B cell (primary cell): ENCODE measurements around the gene RAI1. TPM values are rescaled to one million over a fixed set of nuclear protein-coding genes. Genes with fewer than 3 reads are reported as not detected.

Experiments
- ATAC-seq: fragments of 200-7000 bp; cut with Tn5 transposase; one replicate; pipeline ENCODE4 v1.10.0; 2021; ENCODE audit warnings: low read depth, mild to moderate bottlenecking, moderate number of reproducible peaks, moderate library complexity
- CTCF ChIA-PET: fragments of 350-600 bp; sonication (Branson Sonifier 250); formaldehyde crosslinking; loops from one replicate; lab custom pipeline; 2021; ENCODE audit warnings: antibody characterized with exemption, inconsistent platforms; lab: Charles Lee
- POLR2A ChIA-PET: fragments of 350-600 bp; sonication (Branson Sonifier 250); formaldehyde crosslinking; loops from one replicate; lab custom pipeline; 2021; ENCODE audit warnings: antibody characterized with exemption; lab: Charles Lee
- DNase-seq: peaks from one replicate; pipeline ENCODE4 v3.0.0; 2013
- H2AFZ ChIP-seq: 2 replicates; pipeline ENCODE4 v1.6.1; 2012; ENCODE audit warnings: mild to moderate bottlenecking, low read depth, low read length; ENCODE audit not compliant: insufficient read depth, poor library complexity, severe bottlenecking
- H3K27ac ChIP-seq, 2 donors: 1 replicate in 1 of 2; 2 replicates in 1 of 2; pipeline ENCODE4 v1.5.1; 2012 to 2013; ENCODE audit warnings: low read length in 2 of 2, mild to moderate bottlenecking in 2 of 2, moderate library complexity in 1 of 2
- H3K27me3 ChIP-seq, 4 experiments: fragments of 200-600 bp in 1 of 4; sonication (generic) in 1 of 4; replicated peaks in 1 of 4; 1 replicate in 2 of 4; 2 replicates in 2 of 4; pipeline versions ENCODE4 v1.6.1 to v1.7.0; 2013 to 2016; ENCODE audit warnings: low read length in 3 of 4, mild to moderate bottlenecking in 2 of 4, mixed read lengths in 1 of 4, moderate library complexity in 1 of 4; ENCODE audit not compliant: insufficient read depth in 4 of 4, control insufficient read depth in 3 of 4; ENCODE audit errors: control extremely low read depth in 1 of 4
- H3K36me3 ChIP-seq, 2 experiments: replicated peaks in 1 of 2; 1 replicate in 1 of 2; 2 replicates in 1 of 2; pipeline versions ENCODE4 v1.6.1 to v1.7.1; 2013; ENCODE audit warnings: low read length in 1 of 2; ENCODE audit not compliant: insufficient read depth in 2 of 2, control insufficient read depth in 1 of 2; ENCODE audit errors: control extremely low read depth in 1 of 2, extremely low read depth in 1 of 2
- H3K4me1 ChIP-seq, 2 donors: fragments of 200-600 bp in 1 of 2; sonication (generic) in 1 of 2; 1 replicate in 1 of 2; 2 replicates in 1 of 2; pipeline versions ENCODE4 v1.5.1 to v1.6.1; 2013 to 2017; ENCODE audit warnings: low read length in 2 of 2; ENCODE audit not compliant: control insufficient read depth in 2 of 2, insufficient read depth in 2 of 2
- H3K4me2 ChIP-seq: replicated peaks from 2 replicates; pipeline ENCODE3; 2012; ENCODE audit warnings: mild to moderate bottlenecking, low read depth, low read length; ENCODE audit not compliant: poor library complexity, severe bottlenecking
- H3K4me3 ChIP-seq, 5 experiments: fragments of 200-600 bp in 1 of 5; sonication (generic) in 1 of 5; 1 replicate in 3 of 5; 2 replicates in 2 of 5; pipeline versions ENCODE4 v1.5.1 to v1.7.0; 2011 to 2016; ENCODE audit warnings: low read length in 4 of 5, mild to moderate bottlenecking in 4 of 5, low read depth in 2 of 5, control low read depth in 1 of 5, moderate library complexity in 1 of 5; ENCODE audit not compliant: insufficient read depth in 1 of 5; ENCODE audit errors: control extremely low read depth in 1 of 5, extremely low read depth in 1 of 5
- H3K79me2 ChIP-seq: fragments of 200-600 bp; sonication (generic); one replicate; pipeline ENCODE4 v1.6.0; 2016; ENCODE audit warnings: low read length; ENCODE audit not compliant: control insufficient read depth, insufficient read depth
- H3K9ac ChIP-seq: fragments of 200-600 bp; sonication (generic); 2 replicates; pipeline ENCODE4 v1.6.1; 2017; ENCODE audit warnings: mild to moderate bottlenecking, low read length, moderate library complexity
- H3K9me3 ChIP-seq, 3 donors: one replicate each; pipeline versions ENCODE4 v1.6.1 to v1.7.1; 2013; ENCODE audit warnings: low read length in 2 of 3; ENCODE audit not compliant: control insufficient read depth in 2 of 3, insufficient read depth in 1 of 3; ENCODE audit errors: control extremely low read depth in 1 of 3
- H4K20me1 ChIP-seq: 2 replicates; pipeline ENCODE4 v1.6.0; 2012; ENCODE audit warnings: mild to moderate bottlenecking, low read length; ENCODE audit not compliant: insufficient read depth, control insufficient read depth, poor library complexity, severe bottlenecking
- H3K27ac Mint-ChIP-seq: one replicate; pipeline ENCODE4 v1.8.0; 2021; ENCODE audit warnings: mixed read lengths
- H3K27me3 Mint-ChIP-seq: one replicate; pipeline ENCODE4 v1.8.0; 2021; ENCODE audit warnings: mixed read lengths
- H3K4me1 Mint-ChIP-seq: one replicate; pipeline ENCODE4 v1.8.0; 2021; ENCODE audit warnings: mixed read lengths
- H3K4me3 Mint-ChIP-seq: one replicate; pipeline ENCODE4 v1.8.0; 2021; ENCODE audit warnings: mixed read lengths
- H3K9me3 Mint-ChIP-seq: one replicate; pipeline ENCODE4 v1.8.0; 2022; ENCODE audit warnings: mixed read lengths; ENCODE audit not compliant: insufficient read depth
- CTCF ChIP-seq: fragments of 200-600 bp; IDR thresholded peaks from one replicate; pipeline ENCODE4 v1.8.0; 2022; ENCODE audit warnings: antibody characterized with exemption, mild to moderate bottlenecking
- EZH2 ChIP-seq: IDR thresholded peaks from 2 replicates; pipeline ENCODE4 v1.6.1; 2012; ENCODE audit warnings: borderline replicate concordance, low read depth, mild to moderate bottlenecking, moderate library complexity, low read length; ENCODE audit not compliant: insufficient read depth, poor library complexity, severe bottlenecking
- WGBS: methylation state at CpG from one replicate; pipeline ENCODE4 v1.1.5; 2013; ENCODE audit warnings: missing lambda C conversion rate; ENCODE audit not compliant: insufficient coverage; 5-methylcytosine and 5-hydroxymethylcytosine counted together
- intact Hi-C: fragments of 100-400 bp; cut with micrococcal nuclease; formaldehyde crosslinking; loops from one replicate; pipeline ENCODE4 v1.10.0; 2022
- polyA plus RNA-seq: library from polyadenylated mRNA; depleted of rRNA; stranded (reverse); fragments of >200 nt; gene quantifications from 2 replicates; pipeline ENCODE4 v1.2.3, GENCODE V29; 2012
- total RNA-seq, 2 donors: library from RNA; stranded (reverse); fragments of 120-200 nt in 1 of 2; gene quantifications; 1 replicate in 1 of 2; 2 replicates in 1 of 2; pipeline versions ENCODE4 v1.2.3 to v1.2.4, GENCODE V29; 2013 to 2022

The RAI1 gene
- total and polyA plus RNA-seq, 2 donors (not counting 1 experiment from before 2014, with no cell fraction given) = 4.7 to 34.0 TPM

DNA sequence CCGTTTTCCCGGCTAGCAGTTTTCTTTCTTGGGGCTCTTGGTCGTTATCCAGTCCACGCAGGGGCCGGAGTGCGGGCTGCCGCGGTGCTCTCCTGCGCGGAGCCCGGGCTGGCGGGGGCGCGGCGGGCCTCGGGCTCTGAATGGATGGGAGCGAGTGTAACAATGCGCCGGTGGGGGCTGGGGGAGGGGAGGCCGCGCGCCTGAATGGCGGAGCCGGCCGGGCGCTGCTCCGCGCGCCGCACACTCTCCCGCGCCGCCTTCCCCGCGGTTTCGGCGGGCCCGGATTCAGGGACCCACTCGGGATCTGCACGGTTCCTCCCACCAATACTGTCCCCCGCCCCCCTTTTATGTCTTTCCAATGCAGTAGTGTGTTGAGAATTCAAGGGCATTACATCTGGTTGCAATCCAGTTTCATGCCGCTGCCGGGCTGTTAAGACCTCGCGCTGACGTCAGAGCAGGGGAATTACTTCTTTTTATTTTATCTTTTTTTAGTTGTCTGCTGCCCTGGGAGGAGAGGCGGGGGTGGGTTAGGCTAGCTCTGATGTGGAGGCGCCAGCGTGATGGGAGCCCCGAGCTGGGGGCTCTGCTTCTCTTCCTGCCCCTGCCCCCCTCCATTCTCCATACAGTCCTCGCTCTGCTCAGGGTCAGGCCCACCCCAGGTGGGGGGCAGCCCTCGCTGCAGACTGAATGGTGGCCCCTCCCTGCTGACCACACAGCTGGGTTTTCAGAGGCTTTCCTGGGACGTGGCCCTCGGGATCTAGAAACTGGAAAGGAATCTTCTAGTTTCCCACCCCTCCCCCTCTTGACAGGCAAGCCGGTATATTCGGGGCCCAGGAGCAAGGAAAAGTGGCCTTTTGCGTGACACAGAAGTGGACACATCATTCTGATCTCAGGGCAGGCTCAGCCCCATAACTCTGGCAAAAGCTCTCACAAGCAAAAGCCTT is 1.8 kb downstream of the RAI1 start:
- peak overlapping the region; percentile 59 to 86 (median 67) for H3K4me3 ChIP-seq
- CTCF ChIA-PET = interaction anchor here (0.7 to 6.5 kb wide), 22 partner anchors 10 to 352 kb away, joined by 3 to 90 read pairs (median 4); partner anchors contain the start of genes SREBF1 and TOM1L2
- peak overlapping the region; percentile 93 for H2AFZ ChIP-seq

More for the DNA sequence above, 1.8 kb downstream of the RAI1 start:
- TF ChIP-seq CTCF (no peak), EZH2 (no peak)
- Mint-ChIP-seq H3K4me3 (peak overlapping the region; percentile 91), H3K9me3 (no peaks in the 10 kb centered on the region), H3K27ac (peak overlapping the region; percentile 91), H3K4me1 (peaks cover 28% of the 10 kb centered on the region), H3K27me3 (peaks cover 5% of the 10 kb centered on the region)
- ATAC-seq = peak; percentile 48
- peak overlapping the region; percentile 98 for H3K4me2 ChIP-seq
- DNase-seq = peak; percentile 88
- POLR2A ChIA-PET = interaction anchor here (0.8 to 1.4 kb wide), 11 partner anchors 9 to 402 kb away, joined by 3 to 11 read pairs (median 4); partner anchors contain the start of genes COPS3, DRC3, SREBF1 and TOM1L2
- WGBS = 9% methylated on average over 44 of the region's 57 CpGs
- peaks cover 6% of the 10 kb centered on the region for H4K20me1 ChIP-seq
- no peaks in the 10 kb centered on the region for H3K9me3 ChIP-seq
- peaks cover 0 to 3% (median 0%) of the 10 kb centered on the region in 4 experiments for H3K27me3 ChIP-seq
- H3K36me3 ChIP-seq = no peaks in the 10 kb centered on the region
- peak overlapping the region; percentile 86 to 97 for H3K27ac ChIP-seq
- intact Hi-C loops = loop anchor here (1.0 kb wide), 3 partner anchors 8 to 355 kb away; no protein-coding TSS in a partner anchor
- H3K79me2 ChIP-seq = peaks cover 52% of the 10 kb centered on the region
- peaks cover 7 to 15% of the 10 kb centered on the region in 2 donors for H3K4me1 ChIP-seq
- peak overlapping the region; percentile 87 for H3K9ac ChIP-seq
